GM12874 (cell line): Measurements from ENCODE around the gene ATIC.

Experiments used
- TF ChIP-seq, protein P1 (sequence below): IDR thresholded peaks from 2 replicates; pipeline ENCODE4 v1.5.1; 2011; ENCODE audit warnings: low read depth, mild to moderate bottlenecking, control low read depth, low read length, moderate library complexity; ENCODE audit not compliant: insufficient read depth

The ATIC gene

DNA sequence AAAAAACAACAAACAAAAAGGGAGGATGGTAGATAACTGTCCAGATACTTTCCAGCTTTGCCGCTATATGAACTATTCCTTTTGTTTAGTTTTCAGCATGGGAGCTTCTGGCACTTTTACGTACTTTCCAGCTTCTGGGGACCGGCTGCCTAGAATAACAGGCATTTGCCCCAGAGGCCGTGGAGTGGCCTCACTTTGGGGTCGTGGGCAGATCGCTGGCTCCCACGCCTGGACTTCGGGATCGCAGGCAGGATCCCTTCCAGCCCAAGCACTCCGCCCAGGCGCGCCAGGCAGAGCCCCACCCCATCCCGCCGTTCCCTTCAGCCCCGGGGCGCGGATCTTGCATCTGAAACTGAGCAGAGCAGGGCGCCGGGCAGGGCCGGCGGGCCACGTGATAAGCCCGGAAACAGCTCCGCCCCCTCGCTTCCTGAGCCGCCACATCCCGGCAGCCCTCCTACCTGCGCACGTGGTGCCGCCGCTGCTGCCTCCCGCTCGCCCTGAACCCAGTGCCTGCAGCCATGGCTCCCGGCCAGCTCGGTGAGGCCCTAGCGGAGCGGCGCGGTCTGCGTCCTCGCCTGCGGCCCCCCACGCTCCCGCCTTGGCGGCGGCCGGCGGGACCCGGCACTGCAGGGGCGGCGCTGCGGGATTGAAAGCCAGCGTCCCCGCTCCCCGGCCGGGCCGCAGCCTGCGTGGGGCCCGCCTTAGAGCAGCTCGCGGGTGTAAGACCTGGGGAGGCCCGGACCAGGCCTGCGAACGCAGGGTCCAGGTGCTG is at the start of gene ATIC:
Gene ATIC, plus strand, starts transcription at position 435 of the 772 bp plus-strand sequence. Its CDS starts 84 bp downstream, at position 519.
- TF ChIP-seq, protein P1, sequence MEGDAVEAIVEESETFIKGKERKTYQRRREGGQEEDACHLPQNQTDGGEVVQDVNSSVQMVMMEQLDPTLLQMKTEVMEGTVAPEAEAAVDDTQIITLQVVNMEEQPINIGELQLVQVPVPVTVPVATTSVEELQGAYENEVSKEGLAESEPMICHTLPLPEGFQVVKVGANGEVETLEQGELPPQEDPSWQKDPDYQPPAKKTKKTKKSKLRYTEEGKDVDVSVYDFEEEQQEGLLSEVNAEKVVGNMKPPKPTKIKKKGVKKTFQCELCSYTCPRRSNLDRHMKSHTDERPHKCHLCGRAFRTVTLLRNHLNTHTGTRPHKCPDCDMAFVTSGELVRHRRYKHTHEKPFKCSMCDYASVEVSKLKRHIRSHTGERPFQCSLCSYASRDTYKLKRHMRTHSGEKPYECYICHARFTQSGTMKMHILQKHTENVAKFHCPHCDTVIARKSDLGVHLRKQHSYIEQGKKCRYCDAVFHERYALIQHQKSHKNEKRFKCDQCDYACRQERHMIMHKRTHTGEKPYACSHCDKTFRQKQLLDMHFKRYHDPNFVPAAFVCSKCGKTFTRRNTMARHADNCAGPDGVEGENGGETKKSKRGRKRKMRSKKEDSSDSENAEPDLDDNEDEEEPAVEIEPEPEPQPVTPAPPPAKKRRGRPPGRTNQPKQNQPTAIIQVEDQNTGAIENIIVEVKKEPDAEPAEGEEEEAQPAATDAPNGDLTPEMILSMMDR: no peak

DNA sequence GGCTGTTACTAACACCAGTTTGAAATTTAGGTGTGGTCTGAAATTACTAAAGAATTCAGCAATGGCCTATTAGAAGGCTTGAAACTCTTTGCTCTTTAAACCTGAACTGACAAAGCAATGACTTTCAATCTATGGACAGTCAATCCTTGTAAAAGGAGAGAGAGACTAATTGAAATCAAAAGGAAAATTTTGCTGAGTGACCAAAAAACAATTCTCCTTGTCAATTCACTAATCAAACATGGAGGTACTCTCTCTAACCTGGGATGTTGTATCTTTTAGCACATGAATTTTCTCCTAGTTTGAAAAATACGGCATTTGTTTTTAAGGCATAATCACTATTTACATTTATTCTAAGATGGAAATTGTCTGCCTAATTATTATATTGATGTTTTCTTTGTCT is 49.6 kb upstream of the ATIC start:
- TF ChIP-seq, protein P1: no peak

DNA sequence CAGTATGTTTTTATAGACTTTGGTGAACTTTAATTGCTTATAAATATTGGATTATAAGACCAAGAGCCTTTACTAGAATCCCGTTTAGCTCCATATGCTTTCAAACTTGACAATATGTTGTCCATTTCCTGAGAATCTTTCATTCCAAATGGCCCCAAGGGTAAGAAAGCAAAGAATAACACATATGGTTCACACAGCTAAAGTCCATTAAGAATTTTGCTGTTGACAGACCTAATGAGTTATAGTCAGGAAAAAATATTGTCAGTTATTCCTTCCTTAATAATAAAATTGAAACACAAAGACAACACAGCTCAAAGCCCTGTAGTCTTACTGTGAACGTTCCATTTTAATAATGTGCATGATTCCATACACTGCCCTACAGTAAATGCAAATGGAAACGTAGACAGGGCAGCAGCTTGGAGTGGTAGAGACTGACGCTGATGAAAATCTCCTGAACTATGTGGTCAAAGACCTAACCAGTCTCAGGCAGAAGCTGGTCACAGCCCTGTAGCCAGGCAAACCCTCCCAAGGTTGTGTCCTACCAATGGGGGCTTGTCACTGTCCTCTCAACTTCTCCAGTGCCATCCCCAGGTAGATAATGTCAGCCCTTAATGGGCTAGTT is 49.0 kb upstream of the ATIC start:
- TF ChIP-seq, protein P1: no peak

DNA sequence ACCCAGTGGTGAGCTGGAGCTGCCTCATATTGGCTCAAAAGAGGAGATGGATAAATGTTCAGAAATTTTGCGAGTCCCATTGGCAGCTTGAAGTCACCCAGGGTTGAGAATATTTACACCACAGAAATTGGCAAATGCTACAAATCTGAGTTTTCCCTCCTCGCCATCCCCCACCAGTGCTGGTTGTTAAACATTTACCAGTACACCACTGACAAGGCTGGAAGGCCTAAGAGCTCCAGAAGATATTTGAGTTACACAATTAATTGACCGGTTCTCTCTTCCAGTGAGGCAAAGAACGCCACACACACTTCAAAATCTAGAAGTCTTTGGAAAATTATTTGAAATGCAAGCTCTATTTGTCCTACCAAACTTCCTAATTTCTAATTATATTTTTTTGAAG is 47.5 kb upstream of the ATIC start:
- TF ChIP-seq, protein P1: no peak

DNA sequence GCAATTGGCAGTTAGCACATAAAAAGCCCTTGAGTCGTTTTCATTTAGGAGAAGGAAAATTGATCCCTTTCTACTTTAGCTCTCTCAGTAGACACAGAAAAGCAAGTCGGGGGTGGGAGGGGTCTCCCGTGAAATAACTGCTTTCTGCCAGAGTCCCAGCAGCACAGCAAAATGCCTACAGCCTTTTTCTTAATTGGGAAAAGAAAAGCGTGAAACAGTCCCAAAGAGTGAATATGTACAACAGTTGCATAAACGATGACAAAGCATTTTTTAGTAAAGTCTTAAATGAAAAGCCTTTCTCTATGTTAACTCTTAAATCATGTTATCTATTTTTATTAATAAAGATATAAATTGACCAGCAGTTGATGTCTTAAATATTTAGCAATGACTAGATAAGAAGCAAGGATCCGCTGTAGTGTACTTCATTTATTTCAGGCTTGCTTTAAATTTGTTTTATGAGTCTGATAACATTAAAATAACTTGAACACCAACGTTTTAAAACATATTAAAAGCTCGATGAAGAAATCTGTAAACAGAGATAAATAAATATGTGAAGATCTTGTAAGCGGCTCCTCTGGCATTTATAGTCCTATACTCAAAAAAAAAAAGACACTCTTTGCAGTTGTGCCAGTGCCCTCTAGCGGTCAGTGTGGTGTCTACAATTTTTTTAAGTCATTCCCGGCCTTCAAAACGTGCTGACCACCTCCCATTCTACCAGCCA is 42.3 kb upstream of the ATIC start:
- TF ChIP-seq, protein P1: peak; percentile 65

DNA sequence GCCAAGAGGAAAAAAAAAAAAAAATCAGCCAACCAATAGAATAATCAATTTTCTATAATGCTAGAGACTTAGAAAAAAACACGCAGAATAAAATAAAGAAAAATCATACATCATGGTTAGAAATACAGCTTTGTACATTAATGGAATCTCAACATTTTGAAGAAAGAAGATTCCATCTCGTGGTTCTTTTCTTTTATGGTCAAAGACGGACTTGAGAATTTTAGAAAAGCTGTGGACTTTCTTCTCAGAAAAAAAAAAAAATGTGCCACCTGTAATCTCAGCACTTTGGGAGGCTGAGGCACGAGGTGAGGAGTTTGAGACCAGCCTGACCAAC is 41.8 kb upstream of the ATIC start:
- TF ChIP-seq, protein P1: no peak

DNA sequence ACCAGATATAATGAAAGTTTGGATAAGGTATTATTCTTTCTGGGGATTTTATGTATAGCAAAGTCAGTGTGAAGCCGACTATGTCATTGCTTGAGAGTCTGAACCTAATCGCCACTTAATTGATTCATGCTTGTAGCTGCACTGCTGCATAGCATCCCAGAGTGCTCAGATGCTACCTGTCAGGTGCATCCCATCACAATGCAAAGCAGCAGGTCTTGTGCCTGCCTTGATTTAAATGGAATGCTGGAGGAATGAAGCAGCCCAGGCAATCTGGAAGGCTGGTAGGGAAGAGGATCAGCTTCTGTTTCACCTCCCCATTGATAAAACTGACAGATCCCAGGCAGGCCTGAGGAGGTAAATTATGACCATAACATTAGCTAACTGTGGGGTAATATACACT is 40.4 kb upstream of the ATIC start:
- TF ChIP-seq, protein P1: no peak
